PC-9 (cell line): ENCODE measurements around the gene ERMN.

ENCODE experiments used
- EZH2 ChIP-seq: fragments of 200-600 bp; sonication (generic); IDR thresholded peaks from 2 replicates; pipeline ENCODE4 v1.8.0; 2017; ENCODE audit warnings: antibody characterized with exemption, low read depth
- TF ChIP-seq, protein P1 (sequence below): fragments of 200-600 bp; sonication (generic); conservative IDR thresholded peaks from 2 replicates; pipeline ENCODE4 v1.6.1; 2017; ENCODE audit warnings: mixed run types, antibody characterized with exemption, mild to moderate bottlenecking, moderate library complexity

DNA sequence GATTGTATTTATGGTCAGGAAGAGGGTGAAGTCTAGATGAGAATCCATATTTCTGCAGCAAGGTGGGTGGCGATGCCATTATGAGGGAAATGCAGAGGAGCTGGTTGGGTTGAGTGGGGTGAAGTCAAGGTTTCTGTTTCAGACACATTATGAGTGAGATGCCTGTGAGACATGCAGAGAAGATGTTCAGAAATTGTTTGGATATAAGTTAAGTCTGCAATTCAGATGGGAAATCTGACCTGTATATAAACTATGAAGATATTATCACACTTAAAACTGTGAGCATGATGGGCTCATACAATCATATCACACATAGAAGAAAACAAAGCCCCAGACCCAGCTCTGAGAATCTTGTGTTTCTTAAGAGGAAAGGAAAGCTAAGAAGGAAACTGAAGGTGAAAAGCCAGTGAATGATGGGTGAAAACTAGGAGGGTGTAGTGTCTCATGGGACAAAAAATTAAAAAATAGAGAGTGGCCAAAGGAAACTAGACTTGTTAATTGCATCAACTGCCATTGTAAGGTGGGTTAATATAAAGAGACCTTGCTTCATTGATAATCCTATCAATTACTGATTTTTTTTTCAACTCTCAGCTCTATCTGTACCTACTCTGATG lies 53.9 kb downstream of the ERMN start:
- TF ChIP-seq, protein P1, sequence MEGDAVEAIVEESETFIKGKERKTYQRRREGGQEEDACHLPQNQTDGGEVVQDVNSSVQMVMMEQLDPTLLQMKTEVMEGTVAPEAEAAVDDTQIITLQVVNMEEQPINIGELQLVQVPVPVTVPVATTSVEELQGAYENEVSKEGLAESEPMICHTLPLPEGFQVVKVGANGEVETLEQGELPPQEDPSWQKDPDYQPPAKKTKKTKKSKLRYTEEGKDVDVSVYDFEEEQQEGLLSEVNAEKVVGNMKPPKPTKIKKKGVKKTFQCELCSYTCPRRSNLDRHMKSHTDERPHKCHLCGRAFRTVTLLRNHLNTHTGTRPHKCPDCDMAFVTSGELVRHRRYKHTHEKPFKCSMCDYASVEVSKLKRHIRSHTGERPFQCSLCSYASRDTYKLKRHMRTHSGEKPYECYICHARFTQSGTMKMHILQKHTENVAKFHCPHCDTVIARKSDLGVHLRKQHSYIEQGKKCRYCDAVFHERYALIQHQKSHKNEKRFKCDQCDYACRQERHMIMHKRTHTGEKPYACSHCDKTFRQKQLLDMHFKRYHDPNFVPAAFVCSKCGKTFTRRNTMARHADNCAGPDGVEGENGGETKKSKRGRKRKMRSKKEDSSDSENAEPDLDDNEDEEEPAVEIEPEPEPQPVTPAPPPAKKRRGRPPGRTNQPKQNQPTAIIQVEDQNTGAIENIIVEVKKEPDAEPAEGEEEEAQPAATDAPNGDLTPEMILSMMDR: no peak
- no peak for TF ChIP-seq EZH2
